Mammary epithelial cell (primary cell): ENCODE measurements around the gene LDAH.

Experiments used
- CTCF ChIP-seq, 2 donors: IDR thresholded peaks in 1 of 2; conservative IDR thresholded peaks in 1 of 2; 2 replicates each; pipeline ENCODE4 v1.5.1; 2011 to 2012; ENCODE audit warnings: inconsistent platforms in 2 of 2, low read length in 2 of 2, mild to moderate bottlenecking in 2 of 2, control low read depth in 1 of 2, low read depth in 1 of 2; ENCODE audit not compliant: insufficient read depth in 1 of 2; ENCODE audit errors: extremely low read depth in 1 of 2
- EZH2 ChIP-seq: IDR thresholded peaks from 2 replicates; pipeline ENCODE4 v1.6.1; 2012; ENCODE audit warnings: low read length, inconsistent platforms, borderline replicate concordance

GRCh38 chr2:20755132-20755800 is 67.6 kb downstream of the LDAH start:
- TF ChIP-seq CTCF (conservative IDR thresholded peaks at IDR 0.05 in 1 of 2, IDR thresholded peaks at IDR 0.05 in 1 of 2; ENCODE audit: extremely low read depth in 1 of 2, insufficient read depth in 1 of 2, low read depth in 1 of 2, low read length in 2 of 2) (no peak), EZH2 (no peak)
